GM23338 (cell line): ENCODE measurements around the gene COL20A1.

Experiments used
- CREB1 ChIP-seq: fragments of 250-450 bp; sonication (Bioruptor Pico); IDR thresholded peaks from 2 replicates; pipeline ENCODE4 v1.5.0; 2020; ENCODE audit warnings: low read depth, mild to moderate bottlenecking, moderate library complexity
- CTCF ChIP-seq, 2 experiments: fragments of 200-600 bp in 1 of 2; sonication (generic) in 1 of 2; conservative IDR thresholded peaks; 2 replicates each; pipeline versions ENCODE4 v1.5.1 to v1.6.1; 2016 to 2017; ENCODE audit warnings: antibody characterized with exemption in 2 of 2, low read depth in 2 of 2, mild to moderate bottlenecking in 2 of 2, moderate library complexity in 1 of 2
- ETS1 ChIP-seq: IDR thresholded peaks from 2 replicates; pipeline ENCODE4 v1.6.1; 2016; ENCODE audit warnings: antibody characterized with exemption
- EZH2 ChIP-seq: fragments of 200-600 bp; sonication (generic); IDR thresholded peaks from one replicate; pipeline ENCODE4 v1.8.0; 2017; ENCODE audit warnings: antibody characterized with exemption, mild to moderate bottlenecking, low read depth; ENCODE audit not compliant: unreplicated experiment
- EZH2phosphoT487 ChIP-seq: fragments of 200-600 bp; sonication (generic); IDR thresholded peaks from one replicate; pipeline ENCODE4 v1.8.1; 2018; ENCODE audit warnings: antibody characterized with exemption; ENCODE audit not compliant: unreplicated experiment
- JUNB ChIP-seq: IDR thresholded peaks from one replicate; pipeline ENCODE4 v1.6.1; 2016; ENCODE audit warnings: antibody characterized with exemption; ENCODE audit not compliant: unreplicated experiment
- POLR2AphosphoS5 ChIP-seq: IDR thresholded peaks from 2 replicates; pipeline ENCODE4 v1.6.1; 2016; ENCODE audit warnings: antibody characterized with exemption, low read depth
- REST ChIP-seq: IDR thresholded peaks from one replicate; pipeline ENCODE4 v1.6.1; 2018; ENCODE audit warnings: antibody characterized with exemption; ENCODE audit not compliant: unreplicated experiment
- ZNF331 ChIP-seq: fragments of 250-450 bp; sonication (Bioruptor Pico); IDR thresholded peaks from 2 replicates; pipeline ENCODE4 v1.5.0; 2020; ENCODE audit warnings: low read depth, mild to moderate bottlenecking, moderate library complexity

- TF ChIP-seq CTCF (conservative IDR thresholded peaks at IDR 0.05; ENCODE audit: low read depth in 2 of 2) (no peak), POLR2AphosphoS5 (no peak), CREB1 (CRISPR knock-in tag) (no peak), ZNF331 (CRISPR knock-in tag) (no peak), JUNB (no peak), EZH2phosphoT487 (no peak), REST (no peak), ETS1 (no peak), EZH2 (no peak)
These were observed 73.7 kb downstream of the COL20A1 start for GRCh38 chr20:63366390-63367365.
